ENCODE measurements around the gene ARCN1.

The ARCN1 gene

GRCh38 chr11:118621784-118622375 is 49.7 kb downstream of the ARCN1 start:
- DNase-seq (ENCODE audit: low spot score) = no peak

GRCh38 chr11:118622376-118623268 is 50.4 kb downstream of the ARCN1 start:
- no peak for DNase-seq (ENCODE audit: low spot score)

- no peak for DNase-seq (ENCODE audit: low spot score)
These were observed 51.1 kb downstream of the ARCN1 start for GRCh38 chr11:118623269-118623655.

GRCh38 chr11:118625036-118625690 is 53.0 kb downstream of the ARCN1 start:
- DNase-seq (ENCODE audit: low spot score) = no peak

GRCh38 chr11:118625976-118626375 is 53.8 kb downstream of the ARCN1 start:
- DNase-seq (ENCODE audit: low spot score) = no peak

GRCh38 chr11:118627566-118627965 is 55.4 kb downstream of the ARCN1 start:
- no peak for DNase-seq (ENCODE audit: low spot score)

- DNase-seq (ENCODE audit: low spot score) = no peak
These were observed 55.8 kb downstream of the ARCN1 start for GRCh38 chr11:118628031-118628430.

- DNase-seq (ENCODE audit: low spot score) = no peak
These were observed 56.2 kb downstream of the ARCN1 start for GRCh38 chr11:118628432-118628831.

- DNase-seq (ENCODE audit: low spot score) = no peak
These were observed 56.8 kb downstream of the ARCN1 start for GRCh38 chr11:118628861-118629549.

- no peak for DNase-seq (ENCODE audit: low spot score)
These were observed 57.8 kb downstream of the ARCN1 start for GRCh38 chr11:118629761-118630661.

GRCh38 chr11:118631142-118631909 is 59.1 kb downstream of the ARCN1 start:
- no peak for DNase-seq (ENCODE audit: low spot score)

- DNase-seq (ENCODE audit: low spot score) = no peak
These were observed 60.5 kb downstream of the ARCN1 start for GRCh38 chr11:118632577-118633318.

- DNase-seq (ENCODE audit: low spot score) = no peak
These were observed 61.1 kb downstream of the ARCN1 start for GRCh38 chr11:118633319-118633690.

GRCh38 chr11:118633979-118634378 is 61.8 kb downstream of the ARCN1 start:
- DNase-seq (ENCODE audit: low spot score) = no peak

GRCh38 chr11:118634431-118635236 is 62.4 kb downstream of the ARCN1 start:
- DNase-seq (ENCODE audit: low spot score) = no peak

GRCh38 chr11:118635237-118635591 is 63.0 kb downstream of the ARCN1 start:
- no peak for DNase-seq (ENCODE audit: low spot score)

- no peak for DNase-seq (ENCODE audit: low spot score)
These were observed 63.4 kb downstream of the ARCN1 start for GRCh38 chr11:118635642-118636041.

GRCh38 chr11:118636569-118637290 is 64.5 kb downstream of the ARCN1 start:
- no peak for DNase-seq (ENCODE audit: low spot score)
